Dedifferentiated amniotic fluid mesenchymal stem cell (primary cell): ENCODE results near the gene CACNA1F.

Source experiments
- DNase-seq: peaks from one replicate; pipeline ENCODE4 v3.0.0-alpha.2; 2016; ENCODE audit errors: extremely low spot score

CACNA1F gene

DNA sequence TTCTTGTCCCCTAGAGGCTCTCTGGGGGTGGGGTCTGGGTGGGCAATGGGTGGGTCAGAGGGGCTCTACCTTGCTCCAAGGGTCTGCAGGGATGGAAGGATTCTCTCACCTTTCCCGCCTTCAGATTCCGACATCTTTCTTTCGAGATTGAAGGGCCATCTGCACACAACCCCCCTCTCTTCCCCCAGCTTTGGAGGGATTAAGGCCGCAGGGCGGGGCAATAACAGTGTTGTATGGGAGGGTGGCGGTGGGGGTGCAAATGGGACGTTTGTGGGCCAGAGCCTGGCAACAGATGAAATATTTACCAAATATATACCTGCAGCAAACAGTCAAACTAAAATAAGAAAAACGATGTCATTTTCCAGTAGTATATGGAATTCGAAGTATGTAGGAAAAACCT lies at the start of gene CACNA1F:
Gene CACNA1F (minus strand): TSS at position 165 of the 400 bp plus-strand sequence. CDS start 31 bp downstream, at position 134.
- DNase-seq, result no peak

DNA sequence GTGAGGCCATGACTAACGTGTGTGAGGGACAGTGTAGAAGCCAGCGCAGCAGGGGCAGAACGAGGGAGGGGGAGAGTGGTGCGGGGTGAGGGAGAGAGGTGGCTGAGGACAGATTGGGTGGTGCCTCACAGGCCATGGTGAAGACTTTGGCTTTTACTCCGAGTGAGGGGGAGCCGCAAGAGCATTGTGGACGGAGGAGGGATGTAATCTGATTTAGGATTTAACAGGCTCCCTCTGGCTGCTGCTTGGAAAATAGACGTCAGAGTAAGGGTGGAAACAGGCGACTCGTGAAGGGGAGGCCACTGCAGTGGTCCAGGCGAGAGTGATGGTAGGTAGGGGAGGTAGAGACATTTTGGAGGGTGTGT lies 49.5 kb upstream of the CACNA1F start:
- DNase-seq, result no peak

DNA sequence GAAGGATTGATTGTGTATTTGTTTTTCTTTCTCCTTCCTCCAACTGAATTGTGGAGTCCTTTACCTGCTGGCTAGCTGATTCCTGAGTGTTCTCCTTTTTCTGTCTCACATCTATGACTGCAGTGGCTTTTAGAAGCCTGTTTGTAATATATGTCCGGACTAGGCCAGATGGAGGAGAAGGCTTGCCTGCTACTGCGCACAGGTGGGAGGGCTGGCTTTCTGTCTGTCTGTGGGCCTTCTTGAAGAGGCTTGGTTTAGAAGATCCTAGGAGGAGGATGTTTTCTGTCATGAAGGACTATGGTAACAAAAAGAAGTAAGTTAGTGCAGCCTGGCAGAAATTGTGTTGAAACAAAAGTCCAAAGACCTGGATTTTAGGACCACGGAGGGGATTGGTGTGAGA lies 44.9 kb upstream of the CACNA1F start:
- DNase-seq, result no peak

DNA sequence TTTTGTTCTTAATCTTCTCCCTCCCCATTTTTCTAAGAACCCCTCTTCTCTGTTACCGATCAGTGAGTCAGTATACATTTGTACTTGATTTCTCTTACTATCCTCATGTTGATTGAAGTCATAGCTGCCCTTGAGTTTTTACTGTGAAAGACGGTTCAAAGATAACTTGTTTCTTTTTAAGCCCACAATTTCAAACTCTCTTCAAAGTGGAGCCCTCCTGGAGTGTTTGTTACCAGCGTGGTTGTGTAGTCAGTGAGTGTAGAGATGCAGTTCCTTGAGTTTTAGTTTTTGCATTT lies 44.3 kb upstream of the CACNA1F start:
- no peak for DNase-seq

DNA sequence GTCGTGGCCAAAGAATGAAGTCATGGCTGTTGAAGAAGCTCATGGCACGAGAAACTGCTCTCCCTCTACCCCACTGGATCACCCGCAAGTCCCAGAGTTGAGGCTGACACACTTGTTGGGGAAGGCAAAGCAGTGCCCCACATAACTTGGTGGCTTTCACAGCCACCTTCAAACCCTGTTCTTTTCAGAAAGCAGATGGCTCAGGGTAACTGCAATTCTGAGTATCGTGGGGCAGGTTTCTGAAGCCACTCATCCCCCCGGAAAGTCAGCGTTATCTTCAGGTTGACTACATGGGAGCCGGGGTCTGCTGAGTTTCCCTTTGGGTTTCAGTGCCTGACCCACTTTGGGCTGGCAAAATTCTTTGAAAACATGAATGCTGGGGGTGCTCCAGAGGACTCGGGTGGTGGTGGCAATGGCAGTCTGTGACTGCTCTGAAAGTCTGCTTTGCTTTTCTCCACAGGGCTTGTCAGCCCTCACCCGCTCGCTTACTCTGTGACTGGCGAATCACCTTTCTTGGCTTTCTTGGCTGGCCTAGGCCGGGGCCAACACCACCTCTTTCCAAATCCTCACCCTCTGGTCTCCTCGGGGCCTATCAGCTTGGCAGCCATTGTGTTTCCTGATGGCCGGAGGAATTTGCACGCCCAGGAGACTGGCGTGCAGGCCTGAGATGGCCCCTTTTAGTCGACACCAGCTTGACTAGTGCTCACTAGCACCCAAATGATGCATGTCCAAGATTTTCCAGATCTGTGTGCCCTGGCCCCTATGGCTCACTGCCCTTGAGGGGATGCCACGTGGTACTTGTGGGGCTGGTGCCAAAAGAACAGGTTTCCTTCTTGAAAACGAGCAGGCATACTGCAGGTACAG lies 43.8 kb upstream of the CACNA1F start:
- DNase-seq, result no peak

DNA sequence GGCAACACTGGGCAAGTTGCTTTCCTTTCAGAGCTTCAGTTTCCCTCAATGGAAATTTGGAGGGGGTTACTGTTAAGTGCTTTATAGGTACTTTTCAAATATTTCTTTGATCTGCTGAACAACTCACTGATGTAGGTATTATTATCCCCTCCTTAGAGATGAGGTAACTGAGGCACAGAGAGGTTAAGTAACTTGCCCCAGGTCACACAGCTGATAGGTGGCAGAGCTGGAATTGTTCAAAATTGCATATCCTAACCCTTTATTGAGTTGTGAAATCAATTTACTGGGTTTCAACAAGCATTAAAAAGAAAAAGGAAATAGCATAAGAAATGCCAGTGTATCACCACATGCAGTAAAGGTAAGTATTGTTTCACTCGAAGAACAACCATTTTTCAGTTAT lies 43.1 kb upstream of the CACNA1F start:
- no peak for DNase-seq

DNA sequence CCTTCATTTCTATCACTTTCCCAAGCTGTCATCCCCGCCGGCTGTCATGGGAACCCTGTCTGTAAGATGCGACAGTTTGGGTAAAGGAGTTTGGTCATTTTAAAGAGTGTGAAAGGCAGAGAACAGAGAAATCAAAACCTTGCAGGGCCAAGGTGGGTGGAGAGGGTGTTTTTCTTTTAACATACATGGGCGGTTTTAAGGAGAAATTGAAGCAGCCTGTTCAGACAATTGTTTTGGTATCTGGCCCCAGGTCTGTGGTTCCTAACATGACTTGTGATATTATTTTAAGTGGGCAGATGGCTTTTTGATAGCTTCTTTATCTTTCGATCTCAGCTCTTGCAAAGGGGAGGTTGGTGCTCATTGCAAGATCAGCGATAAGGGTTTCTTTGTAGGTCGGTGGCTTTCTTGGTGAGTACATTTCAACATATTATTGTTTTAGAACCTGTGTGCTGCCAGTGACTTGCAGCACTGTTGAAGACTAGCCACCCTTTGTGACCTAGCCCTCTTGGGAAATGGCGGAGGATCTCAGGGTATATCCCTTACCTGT lies 40.1 kb upstream of the CACNA1F start:
- no peak for DNase-seq

DNA sequence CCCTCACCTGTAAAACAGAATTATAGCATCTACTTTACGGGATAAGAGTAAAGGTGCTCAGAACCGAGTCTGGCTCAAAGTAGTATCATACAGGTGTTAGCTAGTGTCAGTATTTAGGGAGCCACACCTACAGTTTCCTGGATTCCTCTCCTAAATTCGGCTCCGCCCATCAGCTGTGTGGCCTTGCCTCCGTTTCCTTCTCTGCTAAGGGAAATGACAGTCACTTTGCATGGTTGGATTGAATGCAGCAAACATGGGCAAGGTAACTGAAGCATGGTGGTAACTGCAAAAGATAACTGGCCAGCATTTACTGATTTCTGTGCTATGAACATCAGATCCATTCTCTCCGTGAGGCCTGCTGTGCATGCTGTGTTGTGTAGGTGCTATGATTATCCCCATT lies 39.3 kb upstream of the CACNA1F start:
- DNase-seq, result no peak

DNA sequence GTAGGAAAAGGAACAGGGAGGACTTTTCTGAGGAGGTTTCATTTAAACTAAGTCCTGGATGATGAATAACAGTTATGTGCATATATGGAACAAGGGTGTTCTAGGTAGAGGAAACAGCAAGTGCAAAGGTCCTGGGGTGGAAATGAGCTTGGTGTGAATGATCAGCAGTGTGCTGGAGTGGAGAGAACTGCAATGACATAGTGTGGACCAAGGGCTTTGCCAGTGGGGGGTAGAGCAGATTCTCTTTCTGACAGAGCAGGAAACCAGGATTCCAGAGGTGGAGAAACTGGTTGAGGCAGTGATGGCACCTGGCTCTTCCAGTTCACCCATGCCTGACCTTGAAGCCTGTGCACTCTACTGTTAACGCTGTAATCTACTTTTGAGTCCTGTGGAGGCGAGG lies 38.2 kb upstream of the CACNA1F start:
- no peak for DNase-seq

DNA sequence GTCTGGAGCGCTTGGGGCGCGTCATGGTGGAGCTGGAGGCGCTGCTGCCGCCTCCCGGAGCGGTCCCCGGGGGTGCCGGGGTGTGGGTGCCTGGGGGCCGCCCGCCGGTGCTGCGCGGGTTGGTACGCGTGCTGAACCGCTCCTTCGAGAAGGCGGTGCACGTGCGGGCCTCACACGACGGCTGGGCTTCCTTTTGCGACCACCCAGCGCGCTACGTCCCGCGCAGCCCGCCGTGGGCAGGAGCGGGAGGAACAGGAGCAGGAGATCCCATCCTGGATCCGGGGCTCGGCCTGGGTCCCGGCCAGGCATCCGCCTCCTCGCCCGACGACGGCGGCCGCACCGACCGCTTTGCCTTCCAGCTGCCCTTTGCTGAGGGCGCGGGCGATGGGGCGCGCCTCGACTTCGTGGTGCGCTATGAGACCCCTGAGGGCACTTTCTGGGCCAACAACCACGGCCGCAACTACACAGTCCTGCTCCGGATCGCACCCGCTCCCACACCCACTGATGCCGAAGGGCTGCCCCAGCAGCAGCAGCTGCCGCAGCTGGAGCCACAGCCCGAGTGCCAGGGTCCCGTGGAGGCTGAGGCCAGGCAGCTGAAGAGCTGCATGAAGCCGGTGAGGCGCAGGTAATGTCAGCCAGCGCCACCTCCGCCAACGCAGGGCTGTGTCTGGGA lies 37.2 kb upstream of the CACNA1F start:
- DNase-seq, result no peak

DNA sequence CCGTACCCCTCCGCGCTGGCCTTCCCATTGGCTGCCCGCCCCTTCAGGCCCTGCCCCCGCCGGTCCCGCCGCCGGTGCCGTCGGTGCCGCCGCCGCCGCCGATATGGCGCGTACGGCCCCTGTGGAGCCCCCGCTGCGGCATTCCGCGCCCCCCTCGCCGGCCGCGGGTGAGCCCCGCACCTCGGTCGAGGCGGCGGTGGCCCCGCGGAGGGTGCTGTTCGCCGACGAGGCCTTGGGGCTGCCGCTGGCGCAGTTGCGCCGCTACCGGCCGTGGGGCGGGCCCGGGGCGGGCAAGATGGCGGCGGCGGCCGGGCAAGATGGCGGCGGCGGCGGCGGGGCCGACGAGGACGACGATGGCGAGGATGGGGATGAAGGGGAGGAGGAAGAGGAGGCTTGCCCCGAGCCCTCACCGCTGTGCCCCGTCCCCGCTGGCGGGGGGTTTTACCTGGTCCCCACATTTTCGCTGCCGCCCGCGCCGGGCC lies 36.7 kb upstream of the CACNA1F start, which contains the start of gene PPP1R3F:
Gene PPP1R3F (plus strand): TSS at position 27 of the 482 bp plus-strand sequence. CDS start 77 bp downstream, at position 104.
- DNase-seq, result no peak

DNA sequence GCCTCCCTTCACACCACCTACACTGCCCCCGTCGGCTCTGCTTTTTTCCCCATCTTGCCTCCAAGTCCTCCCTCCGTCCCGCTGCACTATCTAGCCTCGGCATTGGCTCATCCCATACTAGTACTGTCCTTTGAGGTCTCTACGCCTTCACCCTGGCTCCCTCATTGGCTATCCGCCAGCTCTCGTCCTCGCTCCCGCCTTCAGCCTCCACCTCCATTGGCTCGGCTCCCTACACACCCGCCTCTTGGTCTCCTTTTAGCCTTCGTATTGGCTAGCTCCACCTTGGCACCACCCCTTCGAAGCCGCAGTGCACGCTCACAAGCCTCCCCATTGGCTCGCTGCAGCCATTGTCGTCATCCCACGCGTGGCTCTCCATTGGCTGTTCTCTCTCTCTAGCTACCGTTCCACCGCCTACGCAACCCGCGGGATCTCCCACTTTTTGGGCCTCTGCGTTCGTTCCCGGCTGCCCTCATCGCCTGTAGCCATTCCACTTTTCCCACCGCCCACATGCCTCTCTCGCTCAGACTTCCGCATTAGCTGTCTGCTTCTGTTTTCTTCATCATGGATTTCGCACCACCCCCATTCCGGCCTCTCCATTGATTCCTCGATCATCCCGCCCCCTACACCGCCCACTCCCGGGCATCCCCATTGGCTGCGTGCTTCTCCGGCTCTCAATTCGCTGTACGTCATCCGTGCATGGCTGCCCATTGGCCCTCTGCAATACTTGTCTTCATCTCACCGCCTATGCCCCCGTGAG lies 36.0 kb upstream of the CACNA1F start:
- DNase-seq, result peak; percentile 96

DNA sequence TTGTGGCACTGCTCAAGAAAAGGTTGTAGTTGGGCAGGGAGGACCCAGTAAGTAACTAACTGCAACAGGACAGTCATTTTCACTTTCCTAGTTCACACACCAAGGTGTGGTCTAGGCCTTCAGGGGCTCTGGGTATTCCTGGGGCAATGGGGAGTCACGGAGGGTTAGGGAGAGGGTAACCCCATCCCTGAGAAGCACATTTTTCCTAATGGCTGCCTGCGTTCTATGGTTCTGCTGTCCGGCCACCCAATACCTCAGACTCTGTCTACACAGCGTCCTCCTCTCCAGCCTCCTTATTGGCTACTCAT lies 35.5 kb upstream of the CACNA1F start:
- no peak for DNase-seq

DNA sequence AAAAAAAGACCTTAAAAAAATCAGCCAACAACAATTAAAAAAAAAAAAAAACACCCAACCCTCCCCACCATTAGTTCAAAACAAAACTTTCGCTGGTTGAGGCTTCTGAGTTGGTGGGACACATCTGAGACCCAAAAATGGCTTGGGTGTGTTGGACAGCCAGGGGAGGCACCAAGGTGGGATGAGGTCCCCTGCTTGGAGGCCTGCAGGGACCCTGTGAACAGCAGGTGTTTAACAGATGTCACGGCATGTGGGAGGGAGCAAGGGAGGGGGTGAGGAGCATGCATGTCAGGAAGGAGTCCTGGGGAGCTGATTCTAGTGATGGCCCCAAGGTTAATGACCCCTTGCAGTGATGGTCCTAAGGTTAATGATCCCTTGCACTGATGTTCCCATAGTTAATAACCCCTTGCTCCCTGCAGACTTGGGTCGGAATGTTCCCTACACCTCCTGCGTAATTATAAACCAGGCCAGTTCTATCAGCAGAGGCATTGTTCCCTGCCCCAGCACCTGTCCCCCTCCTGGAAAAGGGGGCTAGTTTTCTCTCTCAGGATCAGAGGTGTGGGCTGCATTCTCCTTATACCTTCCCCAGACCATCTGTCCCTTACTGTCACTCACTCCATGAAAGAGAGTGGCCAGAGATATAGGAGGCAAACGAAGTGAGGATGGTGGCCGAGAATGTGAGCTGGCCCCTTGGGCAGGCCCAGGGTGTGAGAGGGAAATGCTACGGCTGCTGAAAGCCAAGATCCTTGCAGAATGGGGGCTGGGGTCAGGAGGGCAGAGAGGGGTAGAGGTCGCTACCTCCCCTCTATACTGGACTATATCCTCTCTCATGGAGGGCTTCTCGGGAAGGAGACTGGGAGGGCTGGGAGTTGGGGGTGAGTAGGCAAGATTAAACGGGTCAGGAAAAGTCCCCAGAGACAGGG lies 33.6 kb upstream of the CACNA1F start:
- DNase-seq, result no peak

DNA sequence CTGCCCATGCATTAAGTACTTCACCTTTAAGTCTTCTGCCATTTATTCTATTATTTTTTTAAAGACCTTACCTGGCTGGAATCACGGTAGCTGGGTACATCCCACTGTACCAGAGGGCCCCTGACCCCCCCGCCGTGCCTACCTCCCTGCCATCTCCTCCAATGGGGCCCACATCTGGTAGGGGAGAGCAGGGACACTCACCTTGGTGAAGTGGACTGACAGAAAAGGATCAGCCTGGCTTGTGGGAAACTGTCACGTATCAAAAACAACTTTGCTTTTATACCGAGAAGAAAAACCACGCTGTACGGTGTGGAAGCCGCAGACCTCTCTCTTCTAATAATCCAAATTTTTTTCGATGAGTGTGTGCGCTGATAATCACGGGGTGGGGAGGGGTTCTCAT lies 31.3 kb upstream of the CACNA1F start, which contains the start of gene FOXP3:
Gene FOXP3 (minus strand): TSS at position 251 of the 400 bp plus-strand sequence. CDS start 6,205 bp downstream, outside the sequence.
- DNase-seq, result no peak

DNA sequence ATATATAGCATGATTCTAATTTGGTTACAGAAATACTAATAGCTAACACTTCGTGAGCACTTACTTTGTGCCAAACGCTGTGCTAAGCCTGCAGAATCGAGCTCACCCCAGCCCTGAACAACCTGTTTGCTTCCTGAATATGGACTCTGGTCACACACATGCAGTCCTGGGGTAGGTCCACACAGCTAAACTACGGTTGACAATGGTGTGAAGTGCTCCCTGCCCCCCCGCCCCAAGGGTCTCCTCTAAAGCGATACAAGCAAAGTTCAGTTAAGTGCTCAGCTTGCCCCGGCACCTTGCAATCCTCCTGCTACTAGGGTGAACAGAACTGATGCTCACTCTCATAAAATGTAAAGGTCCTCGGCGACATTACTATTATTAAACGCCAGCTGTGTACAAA lies 30.5 kb upstream of the CACNA1F start:
- no peak for DNase-seq

DNA sequence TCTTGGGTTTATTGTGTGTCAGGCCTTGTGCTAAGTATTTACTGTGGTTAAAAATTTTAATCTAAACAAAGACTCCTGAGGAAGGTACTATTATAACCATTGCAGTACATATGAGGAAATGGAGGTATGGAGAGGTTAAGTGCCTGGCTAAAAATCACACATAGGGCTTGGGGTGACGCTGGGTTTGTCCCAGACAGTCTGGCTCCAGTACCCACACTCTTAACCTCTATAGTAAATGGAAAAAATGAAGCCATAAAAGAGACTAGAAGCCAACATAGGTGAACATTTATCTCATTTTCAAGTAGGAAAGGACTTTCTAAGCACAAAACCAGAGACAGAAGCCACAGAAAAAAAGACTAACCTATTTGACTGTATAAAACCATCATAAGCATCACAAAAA lies 29.5 kb upstream of the CACNA1F start:
- DNase-seq, result no peak

DNA sequence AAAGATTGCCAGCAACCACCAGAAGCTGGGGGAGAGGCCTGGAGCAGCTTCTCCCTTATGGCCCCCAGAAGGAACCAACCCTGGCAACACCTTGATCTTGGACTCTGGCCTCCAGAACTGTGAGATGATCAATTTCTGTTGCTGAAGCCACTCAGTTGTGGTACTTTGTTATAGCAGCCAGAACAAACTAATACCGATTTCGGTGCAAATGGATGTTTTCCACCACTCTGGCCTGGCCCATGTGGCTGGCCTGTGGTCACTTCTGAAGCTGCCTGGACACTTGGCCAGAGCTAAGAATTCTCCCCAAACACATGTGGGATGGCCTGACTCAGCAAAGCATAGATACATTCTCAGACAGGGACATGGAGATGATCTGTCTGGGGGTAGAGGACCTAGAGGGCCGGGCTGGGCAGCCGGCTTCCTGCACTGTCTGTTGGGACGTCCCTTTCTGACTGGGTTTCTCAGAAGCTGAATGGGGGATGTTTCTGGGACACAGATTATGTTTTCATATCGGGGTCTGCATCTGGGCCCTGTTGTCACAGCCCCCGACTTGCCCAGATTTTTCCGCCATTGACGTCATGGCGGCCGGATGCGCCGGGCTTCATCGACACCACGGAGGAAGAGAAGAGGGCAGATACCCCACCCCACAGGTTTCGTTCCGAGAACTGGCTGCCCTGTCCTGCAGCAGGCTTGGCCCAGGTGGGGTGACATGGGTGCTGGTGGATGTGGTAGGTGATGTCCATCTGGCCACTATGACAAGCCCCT lies 27.3 kb upstream of the CACNA1F start:
- no peak for DNase-seq

DNA sequence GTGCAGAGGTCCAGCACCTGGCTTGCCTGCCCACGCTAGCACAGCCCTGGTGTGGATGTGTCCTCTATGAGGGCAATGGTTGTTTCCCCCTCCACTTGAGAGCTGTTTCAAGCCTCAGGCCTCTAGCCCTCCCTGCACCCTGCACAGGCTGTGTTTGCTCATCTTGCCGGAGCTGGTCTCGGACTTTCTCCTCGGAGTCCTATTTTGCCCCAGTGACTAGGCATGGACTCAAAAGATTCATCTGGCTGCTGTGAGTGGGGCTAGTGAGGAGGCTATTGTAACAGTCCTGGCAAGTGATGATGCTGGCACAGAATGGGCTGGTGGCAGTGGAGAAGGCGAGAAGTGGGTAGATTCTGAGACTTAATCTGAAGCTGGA lies 25.6 kb upstream of the CACNA1F start:
- no peak for DNase-seq
